ENCODE results near the gene BLTP2.
"Not testable (repeated sequence)": the region's sequence is repeated elsewhere in the genome, so short reads cannot be mapped to it uniquely, and the experiment has no call there.

Gene BLTP2

GRCh38 chr17:28644787-28645575, at the start of gene BLTP2:
TSS of gene BLTP2 (minus strand) at chr17:28645158. CDS start at chr17:28645056, 102 bp downstream.
- peak; percentile 94 for DNase-seq

GRCh38 chr17:28693869-28694268, 48.9 kb upstream of the BLTP2 start:
- DNase-seq, result no peak

GRCh38 chr17:28689011-28689410, 44.1 kb upstream of the BLTP2 start:
- no peak for DNase-seq

DNA sequence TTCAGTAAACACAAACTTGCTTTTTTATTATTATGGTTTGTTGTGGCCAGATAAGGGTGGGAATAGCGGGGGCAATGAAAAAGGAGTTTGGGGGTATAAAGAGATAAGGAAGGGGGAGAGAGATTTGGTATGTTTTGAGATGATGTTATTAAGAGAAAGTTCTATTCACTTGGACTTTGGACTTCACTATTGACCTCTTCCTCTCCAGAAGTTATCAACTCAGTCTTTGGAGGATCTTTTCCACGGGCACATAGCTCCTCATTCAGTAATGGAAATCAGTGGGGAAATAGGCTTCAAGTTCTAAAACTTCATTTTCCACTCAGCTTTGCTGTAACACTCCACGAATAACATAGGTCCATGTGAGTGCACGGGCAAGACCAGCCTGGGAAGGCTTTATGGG, 43.5 kb upstream of the BLTP2 start:
- DNase-seq, result no peak

DNA sequence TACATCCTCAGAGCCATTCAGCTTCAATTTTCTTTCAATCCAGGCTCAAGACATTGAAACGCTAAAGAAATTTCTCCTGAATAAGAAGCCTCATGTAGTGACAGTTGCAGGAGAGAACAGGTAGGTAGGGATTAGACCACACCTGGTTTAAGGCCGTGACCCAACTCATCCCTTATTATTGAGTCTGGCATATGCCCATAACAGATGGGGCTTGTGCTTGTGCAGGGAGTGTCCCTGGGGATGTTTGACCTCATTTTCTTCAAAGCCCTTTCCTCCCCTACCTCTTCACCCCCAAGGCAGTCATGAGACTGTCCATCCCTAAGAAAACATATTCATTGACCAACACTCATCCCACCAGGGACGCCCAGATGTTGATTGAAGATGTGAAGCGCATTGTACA, 41.3 kb upstream of the BLTP2 start:
- DNase-seq, result no peak

DNA sequence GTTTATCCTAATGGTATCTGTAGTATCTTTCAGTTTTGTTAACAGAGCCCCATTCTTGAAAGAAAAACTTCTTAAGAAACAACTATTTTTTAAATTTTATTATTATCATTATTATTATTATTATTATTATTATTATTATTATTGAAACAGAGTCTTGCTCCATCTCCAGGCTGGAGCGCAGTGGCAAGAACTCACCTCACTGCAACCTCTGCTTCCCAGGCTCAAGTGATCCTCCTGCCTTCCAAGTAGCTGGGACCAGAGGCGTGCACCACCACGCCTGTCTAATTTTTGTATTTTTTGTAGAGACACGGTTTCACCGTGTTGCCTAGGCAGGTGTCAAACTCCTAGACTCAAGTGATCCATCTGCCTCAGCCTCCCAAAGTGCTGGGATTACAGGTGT, 40.4 kb upstream of the BLTP2 start:
- no peak for DNase-seq

DNA sequence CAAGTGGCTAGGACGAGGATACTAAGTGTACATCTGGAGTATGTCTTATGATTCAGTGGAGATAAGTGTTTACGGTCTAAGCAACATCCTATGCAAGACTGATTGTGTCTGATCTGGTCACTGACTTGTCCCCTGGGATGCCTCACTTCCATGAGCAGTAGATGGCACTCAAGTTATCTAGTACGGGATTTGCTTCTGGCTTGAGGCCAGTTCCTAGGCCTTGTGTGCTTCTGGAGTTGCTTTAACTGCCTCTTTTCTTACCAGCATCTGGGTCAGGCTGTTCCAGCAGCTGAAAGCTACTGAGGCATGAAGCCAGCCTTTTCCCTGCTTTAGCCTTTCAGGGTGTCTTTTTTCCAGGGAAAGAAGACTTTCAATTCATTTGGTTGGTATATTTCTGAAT, 40.0 kb upstream of the BLTP2 start:
- peak; percentile 46 for DNase-seq

GRCh38 chr17:28682655-28683054, 37.7 kb upstream of the BLTP2 start:
- no peak for DNase-seq

- no peak for DNase-seq
Observed at GRCh38 chr17:28675980-28676379, 31.0 kb upstream of the BLTP2 start.

- peak; percentile 22 for DNase-seq
Observed at GRCh38 chr17:28675490-28675889, 30.5 kb upstream of the BLTP2 start.

GRCh38 chr17:28669918-28670317, 25.0 kb upstream of the BLTP2 start:
- DNase-seq, result no peak

DNA sequence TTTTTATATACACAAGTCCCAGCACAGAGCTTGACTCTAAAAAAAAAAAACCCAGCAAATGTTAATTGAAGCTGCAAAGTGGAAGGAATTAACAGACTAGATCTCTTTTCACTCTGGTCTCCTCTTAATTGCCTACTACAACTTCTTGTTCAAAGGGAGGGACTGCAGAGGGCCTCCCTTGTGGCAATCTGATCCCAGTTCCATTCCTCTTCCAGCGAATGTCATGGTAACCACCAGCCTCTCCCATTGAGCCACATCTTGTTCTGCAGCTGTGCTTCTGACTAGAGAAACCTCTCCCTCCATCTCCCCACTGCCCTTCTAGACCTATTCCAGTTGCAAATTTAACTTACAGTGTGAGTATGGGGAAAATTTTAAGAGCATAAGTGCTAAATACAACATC, 22.9 kb upstream of the BLTP2 start:
- no peak for DNase-seq

DNA sequence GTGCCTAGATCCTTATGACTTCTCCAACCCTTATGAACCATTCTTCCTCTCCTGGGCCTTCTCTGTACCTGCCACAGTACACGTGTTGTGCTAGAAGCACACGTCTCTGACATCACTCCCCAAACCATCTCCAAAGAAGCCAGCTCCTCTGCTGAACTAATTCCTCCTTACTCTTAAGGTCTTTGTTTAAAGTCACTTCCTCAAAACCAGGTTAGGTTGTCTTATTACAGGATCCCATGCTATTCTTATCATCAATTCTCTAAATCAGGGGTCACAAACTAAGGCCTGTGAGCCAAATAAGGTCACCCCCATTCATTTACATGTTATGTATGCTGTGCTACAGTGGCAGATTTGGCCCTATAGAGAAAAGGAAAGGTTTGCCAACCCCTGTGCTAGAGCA, 21.0 kb upstream of the BLTP2 start:
- DNase-seq, result no peak

DNA sequence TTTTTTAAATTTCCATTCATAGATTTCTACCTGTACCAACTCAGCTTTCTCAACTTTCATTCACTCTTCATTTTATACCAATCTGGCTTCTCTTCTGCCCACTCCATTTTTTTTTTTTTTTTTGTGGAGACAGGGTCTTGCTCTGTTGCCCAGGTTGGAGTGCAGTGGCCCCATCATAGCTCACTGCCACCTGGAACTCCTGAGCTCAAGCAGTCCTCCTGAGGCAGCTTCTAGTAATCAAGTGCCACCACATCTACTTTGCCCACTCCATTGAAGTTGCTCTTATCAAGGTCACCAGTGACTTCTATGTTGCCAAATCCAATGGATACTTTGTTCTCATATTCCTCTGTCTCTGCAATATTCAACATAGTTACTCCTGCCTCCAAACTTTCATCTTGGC, 18.8 kb upstream of the BLTP2 start:
- no peak for DNase-seq

- DNase-seq, result no peak
Observed at GRCh38 chr17:28662527-28662829, 17.5 kb upstream of the BLTP2 start.

- DNase-seq, result peak; percentile 86
Observed at GRCh38 chr17:28661635-28662526, 16.9 kb upstream of the BLTP2 start, which contains the start of the genes SDF2 and SUPT6H. TSS of gene SDF2 (minus strand) at chr17:28661906. CDS start at chr17:28661876, 30 bp downstream. TSS of gene SUPT6H (plus strand) at chr17:28662205. CDS start at chr17:28673402, 11,197 bp downstream.

DNA sequence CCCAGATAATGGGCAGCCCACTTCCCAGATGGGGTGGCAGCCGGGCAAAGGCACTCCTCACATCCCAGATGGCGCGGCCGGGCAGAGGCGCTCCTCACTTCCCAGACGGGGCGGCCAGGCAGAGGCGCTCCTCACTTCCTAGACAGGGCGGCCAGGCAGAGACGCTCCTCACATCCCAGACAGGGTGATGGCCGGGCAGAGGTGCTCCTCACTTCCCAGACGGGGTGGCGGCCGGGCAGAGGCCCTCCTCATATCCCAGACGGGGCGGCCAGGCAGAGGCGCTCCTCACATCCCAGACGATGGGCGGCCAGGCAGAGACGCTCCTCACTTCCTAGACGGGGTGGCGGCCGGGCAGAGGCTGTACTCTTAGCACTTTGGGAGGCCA, 14.5 kb upstream of the BLTP2 start:
- not testable (repeated sequence) for DNase-seq

DNA sequence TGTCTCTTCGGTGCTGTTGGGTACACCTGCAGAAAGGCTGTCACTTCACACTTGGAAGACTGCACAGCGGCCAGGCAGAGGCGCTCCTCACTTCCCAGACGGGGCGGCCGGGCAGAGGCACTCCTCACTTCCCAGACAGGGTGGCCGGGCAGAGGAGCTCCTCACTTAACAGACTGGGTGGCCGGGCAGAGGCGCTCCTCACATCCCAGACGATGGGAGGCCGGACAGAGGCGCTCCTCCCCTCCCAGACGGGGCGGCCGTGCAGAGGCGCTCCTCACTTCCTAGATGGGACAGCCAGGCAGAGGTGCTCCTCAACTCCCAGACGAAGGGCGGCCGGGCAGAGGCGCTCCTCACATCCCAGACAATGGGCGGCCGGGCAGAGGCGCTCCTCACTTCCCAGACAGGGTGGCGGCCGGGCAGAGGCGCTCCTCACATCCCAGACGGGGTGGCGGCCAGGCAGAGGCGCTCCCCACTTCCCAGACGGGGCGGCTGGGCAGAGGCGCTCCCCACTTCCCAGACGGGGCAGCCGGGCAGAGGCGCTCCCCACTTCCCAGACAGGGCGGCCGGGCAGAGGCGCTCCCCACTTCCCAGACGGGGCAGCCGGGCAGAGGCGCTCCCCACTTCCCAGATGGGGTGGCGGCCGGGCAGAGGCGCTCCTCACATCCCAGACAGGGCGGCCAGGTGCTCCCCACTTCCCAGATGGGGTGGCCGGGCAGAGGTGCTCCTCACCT, 14.0 kb upstream of the BLTP2 start:
- DNase-seq, result not testable (repeated sequence)

- DNase-seq, result not testable (repeated sequence)
Observed at GRCh38 chr17:28658342-28658741, 13.4 kb upstream of the BLTP2 start.

GRCh38 chr17:28657756-28658155, 12.8 kb upstream of the BLTP2 start:
- DNase-seq, result no peak

DNA sequence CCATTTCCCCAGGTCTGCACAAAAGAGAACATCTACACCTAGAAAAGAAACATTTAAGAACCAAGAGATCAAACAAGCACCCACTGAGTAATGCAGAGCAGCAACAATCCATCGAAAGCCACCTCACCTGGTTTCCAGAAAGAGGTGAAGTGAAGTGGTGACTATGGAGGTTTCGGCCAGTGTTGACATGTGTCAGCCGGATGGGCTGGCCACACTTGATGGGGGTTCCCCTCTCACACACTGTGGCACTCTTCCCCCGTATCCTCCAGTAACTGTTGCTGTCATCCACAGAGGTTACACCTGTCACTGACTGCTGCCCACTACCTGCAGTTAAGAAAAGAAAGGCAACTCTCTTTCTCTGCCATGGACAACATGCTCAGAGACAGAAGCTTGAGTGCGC, 10.2 kb upstream of the BLTP2 start:
- no peak for DNase-seq

DNA sequence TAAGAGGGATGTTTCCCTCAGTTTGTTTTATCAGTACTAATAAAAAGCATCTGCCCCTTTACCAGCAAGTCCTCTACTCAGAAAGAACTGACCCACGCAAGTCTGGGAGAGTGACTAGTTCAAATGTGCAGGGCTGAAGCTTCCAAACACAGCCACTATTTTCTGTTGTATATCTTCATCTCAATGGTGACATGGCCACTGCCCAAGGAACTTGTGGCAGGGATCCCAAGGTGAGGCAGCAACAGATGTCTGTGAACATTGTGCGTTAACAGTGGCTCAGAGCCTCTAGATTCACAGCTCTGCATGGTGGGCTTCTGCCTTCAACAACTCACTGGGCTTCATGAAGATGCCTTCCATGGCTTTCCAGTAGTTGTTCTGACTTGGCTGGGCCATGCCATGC, 3.7 kb upstream of the BLTP2 start:
- DNase-seq, result no peak

GRCh38 chr17:28646039-28646754, 1.2 kb upstream of the BLTP2 start:
- DNase-seq, result no peak

Measured in fibroblast of skin of right biceps (primary cell).